Measurements from ENCODE around the gene CYP24A1. TPM values are rescaled to one million over a fixed set of nuclear protein-coding genes. Genes with fewer than 3 reads are reported as not detected.

CYP24A1 gene
- total RNA-seq, 4 donors from 2014 or later = 0.20 TPM; not detected in 3

DNA sequence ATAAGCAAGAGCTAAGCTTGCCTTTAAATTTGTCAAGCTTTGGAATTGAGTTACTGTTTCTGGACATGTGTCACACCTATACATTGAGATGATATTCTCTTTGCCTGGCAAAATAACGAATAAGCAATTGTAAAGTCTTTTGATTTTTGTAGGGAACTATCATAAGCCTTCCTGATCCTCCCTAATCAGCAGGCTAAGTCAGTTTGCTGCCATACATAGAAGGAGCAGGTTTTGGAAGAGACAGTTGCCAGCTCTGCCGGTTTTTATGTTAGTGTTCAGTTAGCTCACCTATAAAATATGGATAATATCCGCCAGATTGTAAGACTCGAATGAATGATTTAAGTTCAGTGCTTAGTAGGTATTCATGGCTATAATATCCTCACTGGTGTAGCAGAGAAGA lies 69.0 kb downstream of the CYP24A1 start:
- H3K36me3 ChIP-seq = no peaks in the 10 kb centered on the region
- intact Hi-C loops (cut with DNase I; ENCODE audit: low total_unique reads) = no loop called here
- DNase-seq (no peak), ATAC-seq (no peak)
- H3K4me1 ChIP-seq = no peaks in the 10 kb centered on the region
- no peaks in the 10 kb centered on the region for H3K9me3 ChIP-seq
- in situ Hi-C loops (cut with MboI; ENCODE audit: low sequenced_read_pairs in 4 of 4) = loop anchor here (5.0 to 25.0 kb wide), 5 partner anchors 88 to 558 kb away; no protein-coding TSS in a partner anchor
- H3K27ac ChIP-seq = no peak overlapping the region
- TF ChIP-seq POLR2A (IDR thresholded peaks at IDR 0.05) (no peak), CTCF (IDR thresholded peaks at IDR 0.05 in 4 of 5, conservative IDR thresholded peaks at IDR 0.05 in 1 of 5) (no peak)
- no peak overlapping the region for H3K4me3 ChIP-seq
- H3K27me3 ChIP-seq = no peaks in the 10 kb centered on the region

DNA sequence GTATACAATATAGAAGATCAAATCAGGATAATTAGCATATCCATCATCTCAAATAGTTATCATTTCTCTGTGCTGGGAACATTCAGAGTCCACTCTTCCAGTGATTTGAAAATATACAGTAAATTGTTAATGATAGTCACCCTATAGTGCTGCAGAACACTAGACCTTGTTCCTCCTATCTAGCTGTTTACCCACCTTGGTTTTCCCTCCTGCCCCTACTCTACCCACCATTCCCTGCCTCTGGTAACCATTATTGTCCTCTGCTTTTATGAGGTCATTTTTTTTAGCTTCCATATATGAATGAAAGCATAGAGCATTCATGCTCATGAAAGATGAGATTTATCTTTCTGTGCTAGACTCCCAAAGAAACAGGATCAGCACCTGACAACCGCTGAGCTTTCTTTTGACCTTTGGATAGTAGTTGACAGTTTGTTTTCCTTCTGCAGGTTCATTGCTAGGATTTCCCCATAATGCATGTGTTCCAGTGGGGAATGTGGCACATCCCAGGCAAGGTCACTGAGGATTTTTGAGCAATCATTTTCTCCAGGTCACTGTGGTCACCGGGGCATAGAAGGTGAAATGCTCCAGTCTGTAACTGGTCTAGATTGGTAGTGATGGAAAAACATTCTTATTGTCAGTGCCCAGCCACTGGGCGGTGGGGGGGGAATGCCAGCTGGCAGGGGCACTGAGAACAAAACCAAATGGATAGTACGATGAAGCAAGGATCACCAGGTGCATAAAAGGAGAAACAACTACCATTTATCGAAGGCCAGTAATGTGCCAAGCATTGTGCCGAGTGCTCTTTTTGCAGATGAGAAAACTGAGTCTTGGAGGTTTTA lies 69.8 kb downstream of the CYP24A1 start:
- H3K27me3 ChIP-seq = no peaks in the 10 kb centered on the region
- intact Hi-C loops (cut with DNase I; ENCODE audit: low total_unique reads) (no loop called here), in situ Hi-C loops (cut with MboI; ENCODE audit: low sequenced_read_pairs in 4 of 4) (loop anchor here (5.0 to 25.0 kb wide), 5 partner anchors 88 to 558 kb away; no protein-coding TSS in a partner anchor)
- no peaks in the 10 kb centered on the region for H3K36me3 ChIP-seq
- DNase-seq = no peak
- no peak overlapping the region for H3K4me3 ChIP-seq
- H3K9me3 ChIP-seq = no peaks in the 10 kb centered on the region
- no peak overlapping the region for H3K27ac ChIP-seq
- TF ChIP-seq POLR2A (IDR thresholded peaks at IDR 0.05) = no peak
- peak in 1 of 5 experiments; percentile 5 for TF ChIP-seq CTCF (IDR thresholded peaks at IDR 0.05 in 4 of 5, conservative IDR thresholded peaks at IDR 0.05 in 1 of 5)
- no peaks in the 10 kb centered on the region for H3K4me1 ChIP-seq
- ATAC-seq = no peak

Other genes starting within 250 kb of the CYP24A1 start
- under 1 TPM in 1 of 4 donors, not detected in 3; 0.32 TPM for gene BCAS1, start 103.4 kb downstream of the CYP24A1 start, total RNA-seq
- gene PFDN4, start 34.1 kb upstream of the CYP24A1 start, total RNA-seq = 10 to 100 TPM; 36.8 to 90.2 (median 64.8) TPM